OCI-LY7 (cell line): ENCODE data around the gene NFATC2IP.

ENCODE experiments used
- EZH2phosphoT487 ChIP-seq: fragments of 200-600 bp; sonication (generic); IDR thresholded peaks from 2 replicates; pipeline ENCODE4 v1.6.1; 2018; ENCODE audit warnings: low read depth, borderline replicate concordance, mild to moderate bottlenecking, mixed run types, antibody characterized with exemption, low read length, moderate library complexity, mixed read lengths
- TF ChIP-seq, protein P1 (sequence below): fragments of 200-600 bp; sonication (generic); conservative IDR thresholded peaks from 2 replicates; pipeline ENCODE4 v1.5.1; 2014; ENCODE audit warnings: mild to moderate bottlenecking, antibody characterized with exemption, low read length, moderate library complexity, mixed read lengths

DNA sequence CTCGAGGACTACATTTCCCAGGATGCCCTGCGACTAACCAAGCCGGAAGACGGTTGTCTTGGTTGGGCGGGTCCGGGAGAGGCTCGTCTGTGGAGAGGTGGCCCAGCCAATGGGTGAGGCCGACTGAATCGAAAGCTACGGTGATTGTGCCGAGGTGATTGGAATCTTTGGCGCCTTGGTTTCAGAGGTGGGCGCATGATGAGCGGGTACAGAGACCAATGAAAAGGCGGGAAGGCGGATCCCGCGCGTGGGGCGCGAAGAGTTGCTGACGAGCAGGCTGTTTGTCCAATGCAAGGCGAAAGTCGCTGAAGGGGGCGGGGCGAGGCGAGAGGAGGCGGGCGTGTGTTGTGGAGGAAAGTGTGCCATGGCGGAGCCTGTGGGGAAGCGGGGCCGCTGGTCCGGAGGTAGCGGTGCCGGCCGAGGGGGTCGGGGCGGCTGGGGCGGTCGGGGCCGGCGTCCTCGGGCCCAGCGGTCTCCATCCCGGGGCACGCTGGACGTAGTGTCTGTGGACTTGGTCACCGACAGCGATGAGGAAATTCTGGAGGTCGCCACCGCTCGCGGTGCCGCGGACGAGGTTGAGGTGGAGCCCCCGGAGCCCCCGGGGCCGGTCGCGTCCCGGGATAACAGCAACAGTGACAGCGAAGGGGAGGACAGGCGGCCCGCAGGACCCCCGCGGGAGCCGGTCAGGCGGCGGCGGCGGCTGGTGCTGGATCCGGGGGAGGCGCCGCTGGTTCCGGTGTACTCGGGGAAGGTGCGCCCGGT is at the start of gene NFATC2IP:
- TF ChIP-seq, protein P1, sequence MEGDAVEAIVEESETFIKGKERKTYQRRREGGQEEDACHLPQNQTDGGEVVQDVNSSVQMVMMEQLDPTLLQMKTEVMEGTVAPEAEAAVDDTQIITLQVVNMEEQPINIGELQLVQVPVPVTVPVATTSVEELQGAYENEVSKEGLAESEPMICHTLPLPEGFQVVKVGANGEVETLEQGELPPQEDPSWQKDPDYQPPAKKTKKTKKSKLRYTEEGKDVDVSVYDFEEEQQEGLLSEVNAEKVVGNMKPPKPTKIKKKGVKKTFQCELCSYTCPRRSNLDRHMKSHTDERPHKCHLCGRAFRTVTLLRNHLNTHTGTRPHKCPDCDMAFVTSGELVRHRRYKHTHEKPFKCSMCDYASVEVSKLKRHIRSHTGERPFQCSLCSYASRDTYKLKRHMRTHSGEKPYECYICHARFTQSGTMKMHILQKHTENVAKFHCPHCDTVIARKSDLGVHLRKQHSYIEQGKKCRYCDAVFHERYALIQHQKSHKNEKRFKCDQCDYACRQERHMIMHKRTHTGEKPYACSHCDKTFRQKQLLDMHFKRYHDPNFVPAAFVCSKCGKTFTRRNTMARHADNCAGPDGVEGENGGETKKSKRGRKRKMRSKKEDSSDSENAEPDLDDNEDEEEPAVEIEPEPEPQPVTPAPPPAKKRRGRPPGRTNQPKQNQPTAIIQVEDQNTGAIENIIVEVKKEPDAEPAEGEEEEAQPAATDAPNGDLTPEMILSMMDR: no peak
- no peak for TF ChIP-seq EZH2phosphoT487
